Kidney (tissue), 14 donors: ENCODE measurements around the gene CABLES2. TPM values are rescaled to one million over a fixed set of nuclear protein-coding genes. Genes with fewer than 3 reads are reported as not detected.
A peak's percentile ranks its signal among the peaks of the same experiment; 100 is the strongest.

Experiments
- DNase-seq, 5 donors: peaks; one replicate each; pipeline ENCODE4 v3.0.0-alpha.2; 2013 to 2020
- FAIRE-seq: peaks from 2 replicates; lab custom pipeline; 2012; peaks lifted over from hg19 to GRCh38; lab: Jason Lieb, UNC
- H3K27ac ChIP-seq, 2 donors: one replicate each; pipeline ENCODE4 v1.7.0; 2013; ENCODE audit warnings: low read depth in 2 of 2, low read length in 2 of 2, inconsistent platforms in 1 of 2
- H3K27me3 ChIP-seq: one replicate; pipeline ENCODE4 v1.7.1; 2013; ENCODE audit warnings: low read length, inconsistent platforms; ENCODE audit not compliant: control insufficient read depth, insufficient read depth
- H3K36me3 ChIP-seq, 3 donors: one replicate each; pipeline versions ENCODE4 v1.7.0 to v1.7.1; 2013; ENCODE audit warnings: low read length in 3 of 3, control low read depth in 1 of 3, inconsistent platforms in 1 of 3; ENCODE audit not compliant: insufficient read depth in 3 of 3, control insufficient read depth in 2 of 3
- H3K4me1 ChIP-seq, 3 donors: one replicate each; pipeline versions ENCODE4 v1.7.0 to v1.7.1; 2013; ENCODE audit warnings: low read length in 3 of 3, inconsistent platforms in 1 of 3, low read depth in 1 of 3; ENCODE audit not compliant: control insufficient read depth in 2 of 3, insufficient read depth in 2 of 3
- H3K4me3 ChIP-seq, 3 donors: one replicate each; pipeline versions ENCODE4 v1.7.0 to v1.8.1; 2013; ENCODE audit warnings: low read length in 3 of 3, control low read depth in 1 of 3, inconsistent platforms in 1 of 3
- H3K9ac ChIP-seq, 3 donors: one replicate each; pipeline versions ENCODE4 v1.7.0 to v1.7.1; 2013; ENCODE audit warnings: low read length in 3 of 3, control low read depth in 1 of 3, inconsistent platforms in 1 of 3
- H3K9me3 ChIP-seq, 3 donors: one replicate each; pipeline versions ENCODE4 v1.7.0 to v1.7.1; 2013; ENCODE audit warnings: low read length in 3 of 3, control low read depth in 1 of 3, inconsistent platforms in 1 of 3; ENCODE audit not compliant: control insufficient read depth in 2 of 3, insufficient read depth in 1 of 3
- intact Hi-C: fragments of 100-400 bp; cut with DNase I; formaldehyde crosslinking; loops from one replicate; pipeline ENCODE4 v1.11.1; 2022
- polyA plus RNA-seq: library from polyadenylated mRNA; stranded (reverse); fragments of 350-450 nt; fragmentation: Illumina TruSeq; extraction: RNeasy Lipid Tissue Mini Kit (QIAGEN cat#74804); gene quantifications from one replicate; pipeline ENCODE4 v1.2.3, GENCODE V29; 2014; ENCODE audit warnings: low read depth, low replicate concordance; ENCODE audit not compliant: insufficient read depth
- total RNA-seq: library from RNA; stranded (reverse); fragmentation: NEBNext Ultra II Directional; extraction: Animal tissue kit (Norgen Biotek cat#: 25700); gene quantifications from one replicate; pipeline ENCODE4 v1.2.1, GENCODE V29; 2021
- TF ChIP-seq, protein P1 (sequence below): IDR thresholded peaks from 3 replicates; pipeline ENCODE4 v1.5.1; 2012; ENCODE audit warnings: mild to moderate bottlenecking, moderate library complexity, borderline replicate concordance; ENCODE audit not compliant: insufficient read depth; ENCODE audit errors: extremely low read depth
- donor health status: control.
- donor health status: control.
- donor health status: control.
- donor health status: control.
- donor health status: control.
- donor health status: DM: yes; HTN: yes; CAD: no.
- donor health status: Normal renal cell carcinoma (clear cell type).

The CABLES2 gene
- total and polyA plus RNA-seq, 2 donors from 2014 or later, result 2.0 to 4.5 TPM

DNA sequence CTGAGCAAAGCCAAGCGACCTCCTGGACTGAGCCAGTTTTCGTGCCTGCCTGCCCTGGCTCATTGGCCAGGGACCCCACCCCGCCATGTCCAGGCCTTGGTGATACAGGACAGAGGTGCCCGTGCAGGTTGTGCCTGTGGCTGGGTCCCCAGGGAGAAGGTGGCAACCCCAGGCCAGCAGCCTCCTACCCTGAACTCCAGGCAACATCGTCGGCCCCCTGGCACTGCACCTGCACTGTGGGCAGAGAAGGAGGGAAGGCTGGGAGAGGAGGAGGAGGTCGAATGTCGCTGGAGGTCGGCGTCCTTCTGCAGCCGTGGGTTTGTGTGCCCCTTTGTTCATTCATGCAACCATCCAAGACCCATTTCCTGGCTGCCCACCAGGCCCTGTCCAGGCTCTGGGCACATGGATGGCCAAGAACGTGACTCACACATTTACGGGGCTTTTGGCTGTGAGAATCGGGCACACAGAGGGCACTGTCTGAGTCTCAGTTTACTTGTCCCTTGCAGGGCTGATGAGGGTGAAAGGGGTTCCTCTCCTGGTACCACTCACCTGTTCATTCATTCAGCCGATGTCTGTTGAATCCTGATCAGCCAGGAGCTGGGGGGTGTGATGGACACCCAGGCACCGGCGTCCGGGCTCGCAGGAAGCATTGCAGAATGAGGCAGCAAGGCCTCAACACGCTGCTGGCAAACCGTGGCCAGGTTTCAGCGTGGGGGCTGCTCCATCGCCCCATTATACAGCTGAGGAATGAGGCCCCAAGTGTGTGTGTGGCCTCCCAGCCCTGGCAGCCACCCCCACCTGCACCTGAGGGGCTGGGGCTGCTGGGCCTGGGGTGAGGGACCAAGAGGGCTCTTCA lies 22.6 kb upstream of the CABLES2 start:
- H3K4me3 ChIP-seq, result no peak overlapping the region
- intact Hi-C loops, result no loop called here
- no peak for FAIRE-seq
- no peaks in the 10 kb centered on the region for H3K36me3 ChIP-seq
- TF ChIP-seq, protein P1, sequence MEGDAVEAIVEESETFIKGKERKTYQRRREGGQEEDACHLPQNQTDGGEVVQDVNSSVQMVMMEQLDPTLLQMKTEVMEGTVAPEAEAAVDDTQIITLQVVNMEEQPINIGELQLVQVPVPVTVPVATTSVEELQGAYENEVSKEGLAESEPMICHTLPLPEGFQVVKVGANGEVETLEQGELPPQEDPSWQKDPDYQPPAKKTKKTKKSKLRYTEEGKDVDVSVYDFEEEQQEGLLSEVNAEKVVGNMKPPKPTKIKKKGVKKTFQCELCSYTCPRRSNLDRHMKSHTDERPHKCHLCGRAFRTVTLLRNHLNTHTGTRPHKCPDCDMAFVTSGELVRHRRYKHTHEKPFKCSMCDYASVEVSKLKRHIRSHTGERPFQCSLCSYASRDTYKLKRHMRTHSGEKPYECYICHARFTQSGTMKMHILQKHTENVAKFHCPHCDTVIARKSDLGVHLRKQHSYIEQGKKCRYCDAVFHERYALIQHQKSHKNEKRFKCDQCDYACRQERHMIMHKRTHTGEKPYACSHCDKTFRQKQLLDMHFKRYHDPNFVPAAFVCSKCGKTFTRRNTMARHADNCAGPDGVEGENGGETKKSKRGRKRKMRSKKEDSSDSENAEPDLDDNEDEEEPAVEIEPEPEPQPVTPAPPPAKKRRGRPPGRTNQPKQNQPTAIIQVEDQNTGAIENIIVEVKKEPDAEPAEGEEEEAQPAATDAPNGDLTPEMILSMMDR, result no peak
- H3K9ac ChIP-seq, result no peak overlapping the region
- H3K27ac ChIP-seq, result no peak overlapping the region
- H3K9me3 ChIP-seq, result no peaks in the 10 kb centered on the region
- DNase-seq, result no peak
- H3K27me3 ChIP-seq, result no peaks in the 10 kb centered on the region
- peaks cover 0 to 22% (median 6%) of the 10 kb centered on the region in 3 donors for H3K4me1 ChIP-seq

DNA sequence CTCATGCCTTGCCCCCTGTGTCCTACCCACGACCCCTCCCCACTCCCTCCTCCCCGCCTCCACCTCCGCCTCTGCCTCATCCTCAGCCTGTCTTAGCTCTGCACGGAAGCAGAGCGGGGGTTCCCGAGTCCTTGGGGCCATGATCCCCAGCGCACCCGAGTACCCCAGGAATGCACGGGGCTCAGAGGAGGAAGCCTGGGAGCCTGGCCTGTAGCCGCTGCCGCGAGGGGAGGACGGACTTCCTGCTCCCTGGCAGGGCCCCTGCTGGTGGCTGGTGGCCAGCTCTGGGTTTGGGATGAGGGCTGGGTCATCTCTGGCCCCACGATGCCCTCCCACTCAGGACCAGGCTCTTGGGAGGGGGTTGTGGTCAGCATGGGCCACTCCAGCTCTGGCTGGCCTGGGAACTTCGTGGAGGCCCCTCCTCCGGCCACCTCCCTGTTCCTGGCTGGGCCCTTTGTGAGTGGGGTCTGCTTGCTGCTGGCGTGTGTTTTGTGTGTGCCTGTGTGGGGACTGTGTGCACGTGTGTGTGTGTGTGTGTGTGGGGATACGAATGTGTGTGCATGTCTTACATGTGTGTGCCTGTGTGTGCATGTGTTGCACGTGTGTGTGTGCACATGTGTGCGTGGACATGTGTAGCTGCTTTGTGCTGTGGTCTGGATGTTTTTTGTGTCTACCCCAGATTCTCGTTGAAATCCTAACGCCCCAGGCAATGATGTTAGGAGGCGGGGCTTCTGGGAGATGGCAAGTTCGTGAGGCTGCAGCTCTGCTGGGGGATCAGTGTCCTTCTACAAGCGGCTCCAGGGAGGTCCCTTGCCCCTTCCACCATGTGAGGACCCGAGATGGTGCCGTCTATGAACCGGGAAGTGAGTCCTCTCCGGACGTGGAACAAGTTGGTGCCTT lies 21.6 kb upstream of the CABLES2 start:
- Histone ChIP-seq H3K27me3 (no peaks in the 10 kb centered on the region), H3K9ac (no peak overlapping the region), H3K36me3 (no peaks in the 10 kb centered on the region), H3K9me3 (no peaks in the 10 kb centered on the region), H3K4me1 (peaks cover 0 to 19% (median 3%) of the 10 kb centered on the region in 3 donors), H3K4me3 (no peak overlapping the region), H3K27ac (no peak overlapping the region)
- no peak for FAIRE-seq
- TF ChIP-seq, protein P1, result no peak
- intact Hi-C loops, result no loop called here
- peak in 1 of 5 donors; percentile 31 for DNase-seq

DNA sequence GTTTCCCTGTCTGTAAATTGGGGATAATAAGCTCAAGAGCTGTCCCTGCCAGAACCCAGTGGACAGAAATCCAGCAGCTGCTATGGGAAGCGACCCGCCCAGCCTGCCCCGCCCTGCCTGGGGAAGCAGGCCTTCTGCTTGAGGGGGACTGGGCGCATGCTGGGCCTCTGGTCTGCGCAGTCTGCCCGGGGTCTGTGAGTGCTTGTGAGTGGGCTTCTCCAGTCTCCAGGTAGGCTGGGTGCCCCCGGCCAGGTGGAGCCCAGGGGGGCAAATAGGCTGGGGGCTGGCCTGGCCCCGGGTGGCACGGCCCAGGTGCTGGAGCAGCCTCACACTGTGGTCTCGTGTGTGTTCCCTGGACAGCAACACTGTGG lies 20.9 kb upstream of the CABLES2 start:
- TF ChIP-seq, protein P1, result no peak
- H3K9ac ChIP-seq, result no peak overlapping the region
- no peak overlapping the region for H3K27ac ChIP-seq
- H3K36me3 ChIP-seq, result no peaks in the 10 kb centered on the region
- H3K4me1 ChIP-seq, result peaks cover 0 to 16% (median 3%) of the 10 kb centered on the region in 3 donors
- H3K9me3 ChIP-seq, result no peaks in the 10 kb centered on the region
- DNase-seq, result no peak
- no peak for FAIRE-seq
- no peaks in the 10 kb centered on the region for H3K27me3 ChIP-seq
- H3K4me3 ChIP-seq, result no peak overlapping the region
- intact Hi-C loops, result no loop called here
